Hypothalamus (tissue), 51 donors: ENCODE data around the gene DCDC1.

Experiments used
- DNase-seq, 51 donors: peaks; one replicate each; lab custom pipeline; 2025; lab: John Stamatoyannopoulos, UW

The DCDC1 gene

GRCh38 chr11:30861531-30861930 lies 508.0 kb downstream of the DCDC1 start:
- DNase-seq: no peak

- peak in 2 of 51 donors; percentile 1 to 2 for DNase-seq
Observed at GRCh38 chr11:30861064-30861463, 508.5 kb downstream of the DCDC1 start.

- DNase-seq: no peak
Observed at GRCh38 chr11:30860146-30860545, 509.4 kb downstream of the DCDC1 start.

GRCh38 chr11:30859669-30860068 lies 509.9 kb downstream of the DCDC1 start:
- no peak for DNase-seq

- no peak for DNase-seq
Observed at GRCh38 chr11:30855383-30856006, 514.0 kb downstream of the DCDC1 start.

- DNase-seq: no peak
Observed at GRCh38 chr11:30853439-30853838, 516.1 kb downstream of the DCDC1 start.

- no peak for DNase-seq
Observed at GRCh38 chr11:30852645-30853044, 516.9 kb downstream of the DCDC1 start.

- no peak for DNase-seq
Observed at GRCh38 chr11:30852091-30852490, 517.4 kb downstream of the DCDC1 start.

- no peak for DNase-seq
Observed at GRCh38 chr11:30837252-30837651, 532.3 kb downstream of the DCDC1 start.

- no peak for DNase-seq
Observed at GRCh38 chr11:30832831-30833230, 536.7 kb downstream of the DCDC1 start.

GRCh38 chr11:30830681-30831080 lies 538.9 kb downstream of the DCDC1 start:
- no peak for DNase-seq

GRCh38 chr11:30826911-30827310 lies 542.6 kb downstream of the DCDC1 start:
- no peak for DNase-seq

GRCh38 chr11:30825723-30826122 lies 543.8 kb downstream of the DCDC1 start:
- no peak for DNase-seq

GRCh38 chr11:30823119-30823518 lies 546.4 kb downstream of the DCDC1 start:
- DNase-seq: no peak

- DNase-seq: no peak
Observed at GRCh38 chr11:30821438-30821965, 548.0 kb downstream of the DCDC1 start.

GRCh38 chr11:30818721-30819120 lies 550.8 kb downstream of the DCDC1 start:
- DNase-seq: no peak

- DNase-seq: no peak
Observed at GRCh38 chr11:30816959-30817880, 552.3 kb downstream of the DCDC1 start.

- no peak for DNase-seq
Observed at GRCh38 chr11:30815619-30816018, 553.9 kb downstream of the DCDC1 start.

- no peak for DNase-seq
Observed at GRCh38 chr11:30814737-30815136, 554.8 kb downstream of the DCDC1 start.
